HG02852 (cell line): ENCODE measurements around the gene FAF1.
"Not testable (repeated sequence)": the region's sequence is repeated elsewhere in the genome, so short reads cannot be mapped to it uniquely, and the experiment has no call there.

Source experiments
- ATAC-seq: cut with Tn5 transposase; IDR thresholded peaks from one replicate; pipeline ENCODE4 v1.9.1; 2021; ENCODE audit warnings: mild to moderate bottlenecking, moderate library complexity; ENCODE audit not compliant: unreplicated experiment

FAF1 gene

DNA sequence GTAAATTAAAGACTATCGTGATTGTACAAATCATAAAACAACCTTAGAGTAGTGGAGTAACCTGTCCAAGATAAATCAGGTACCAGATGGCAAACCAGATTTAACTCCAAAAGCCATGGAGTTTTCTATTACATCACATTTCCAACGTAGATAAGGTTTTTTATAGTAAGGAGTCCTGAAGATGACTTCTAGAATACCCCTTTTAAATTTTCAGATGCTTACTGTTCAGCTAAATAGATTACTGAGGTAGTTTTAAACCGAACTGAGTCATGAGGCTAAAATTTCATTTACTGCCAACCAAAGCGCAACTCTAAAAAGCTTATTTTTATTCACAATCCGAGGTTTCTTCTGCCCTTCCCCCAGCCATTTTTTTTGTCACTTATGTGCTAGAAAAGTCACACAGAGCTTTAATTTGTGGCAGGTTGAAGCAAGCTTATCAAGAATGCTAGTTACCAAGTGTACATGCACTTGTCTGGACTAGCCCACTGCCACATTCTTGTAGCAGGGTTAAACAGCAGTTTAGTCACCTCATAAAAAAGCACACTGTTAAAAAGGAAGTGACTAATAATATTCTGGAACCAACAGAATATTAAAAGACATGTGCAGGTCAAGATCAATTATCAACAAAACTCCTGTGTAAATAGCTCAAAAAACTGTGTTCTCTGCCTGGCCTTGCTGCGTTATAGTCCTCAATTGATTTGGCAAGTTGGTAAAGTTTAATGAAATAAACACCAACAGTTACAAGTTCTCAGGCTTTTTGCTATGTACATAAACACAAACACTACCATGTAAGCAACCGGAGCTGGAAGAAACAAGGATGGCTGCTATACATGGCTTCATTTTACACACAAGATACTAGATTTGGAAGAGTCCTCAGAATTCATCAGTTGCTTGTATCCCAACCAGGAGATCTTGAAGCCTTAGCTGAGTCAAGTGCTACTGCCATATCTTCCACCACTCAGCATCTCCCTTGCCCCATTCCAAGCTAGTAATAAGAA lies 356.5 kb downstream of the FAF1 start:
- ATAC-seq: no peak

DNA sequence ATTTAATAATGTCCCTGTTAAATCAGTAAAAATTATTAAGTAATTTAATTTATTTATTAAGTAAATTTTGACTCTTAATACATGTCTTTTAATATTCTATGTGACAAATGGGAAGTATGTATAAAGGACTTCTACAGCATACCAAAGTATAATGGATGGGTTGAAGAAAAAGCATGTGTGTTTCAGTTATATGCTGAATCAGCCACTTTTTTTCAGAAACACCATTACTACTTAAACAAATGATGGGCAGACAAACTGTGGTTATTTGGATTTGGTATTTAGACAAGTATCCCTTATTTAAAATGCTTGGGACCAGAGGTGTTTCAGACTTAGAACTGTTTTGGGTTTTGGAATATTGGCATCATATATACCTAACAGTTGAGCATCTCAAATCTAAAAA lies 360.5 kb downstream of the FAF1 start:
- ATAC-seq: no peak

DNA sequence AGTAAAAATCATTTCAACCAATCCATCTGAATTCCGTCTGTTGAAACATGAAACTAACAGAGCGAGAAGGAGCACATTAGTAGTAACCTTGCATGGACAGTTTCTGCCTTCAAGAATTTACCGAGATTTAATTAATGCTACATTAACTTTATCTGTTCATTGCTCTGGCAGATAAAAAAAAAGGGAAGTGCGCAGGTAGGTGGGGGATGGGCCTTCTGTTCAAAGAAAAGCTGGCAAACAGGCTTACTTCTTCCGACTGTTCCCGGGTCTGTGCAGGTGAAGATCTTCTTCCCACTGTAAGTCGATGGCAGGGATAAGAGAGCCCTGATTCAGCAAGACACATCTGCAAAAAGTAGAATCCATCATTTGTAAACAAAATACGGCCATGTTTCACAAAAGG lies 364.2 kb downstream of the FAF1 start:
- ATAC-seq: no peak

DNA sequence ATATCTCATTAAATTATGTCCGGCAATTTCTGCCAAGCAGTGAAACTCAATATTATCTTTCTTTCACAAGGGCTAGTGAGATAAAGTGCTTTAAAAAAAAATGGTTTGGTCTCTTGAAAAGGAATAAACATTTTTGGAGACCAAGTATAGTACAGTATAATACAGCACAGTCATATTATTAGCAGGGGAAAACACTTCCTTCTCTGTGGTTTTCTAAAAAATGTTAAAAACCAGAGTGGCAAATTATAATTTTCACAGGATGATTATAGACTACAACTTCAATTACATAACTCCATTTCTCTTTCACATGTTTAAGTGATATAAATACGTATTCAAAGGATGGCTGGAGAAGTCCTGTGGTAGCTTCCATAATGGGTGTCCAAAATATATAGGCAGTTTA lies 366.6 kb downstream of the FAF1 start:
- ATAC-seq: no peak

DNA sequence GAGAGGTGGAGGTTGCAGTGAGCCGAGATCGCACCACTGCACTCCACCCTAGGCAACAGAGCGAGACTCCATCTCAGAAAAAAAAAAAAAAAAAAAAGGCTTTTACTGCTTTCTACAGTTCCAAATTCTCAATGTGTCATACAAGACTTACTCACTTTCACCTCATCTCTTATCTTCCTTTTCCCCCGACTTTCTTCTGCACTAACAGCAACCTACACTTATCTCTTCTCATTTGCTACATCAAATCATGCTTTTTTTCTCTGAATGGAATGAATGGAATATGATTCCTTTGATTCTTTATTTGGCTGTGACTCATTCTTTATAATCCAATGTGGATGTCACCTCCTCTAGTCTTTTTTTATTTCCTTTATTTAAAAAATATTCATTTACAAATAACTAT lies 368.5 kb downstream of the FAF1 start:
- no peak for ATAC-seq

DNA sequence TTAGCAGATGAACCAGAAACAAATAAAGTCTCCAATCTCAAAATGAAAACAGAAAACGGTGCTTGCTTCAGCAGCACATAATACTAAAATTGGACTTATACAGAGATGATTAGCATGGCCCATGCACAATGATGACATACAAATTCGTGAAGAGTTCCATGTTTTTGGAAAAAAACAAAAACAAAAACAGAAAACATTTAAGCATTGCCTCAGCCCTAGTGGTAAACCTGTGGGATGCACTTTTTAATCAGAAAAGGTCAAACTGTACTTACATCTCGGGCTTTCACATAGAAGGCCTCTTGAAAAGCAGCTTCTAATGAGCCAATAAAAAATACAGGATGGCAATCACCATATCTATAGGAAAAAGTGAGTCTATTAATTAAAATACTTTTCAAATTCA lies 377.7 kb downstream of the FAF1 start:
- ATAC-seq: no peak

DNA sequence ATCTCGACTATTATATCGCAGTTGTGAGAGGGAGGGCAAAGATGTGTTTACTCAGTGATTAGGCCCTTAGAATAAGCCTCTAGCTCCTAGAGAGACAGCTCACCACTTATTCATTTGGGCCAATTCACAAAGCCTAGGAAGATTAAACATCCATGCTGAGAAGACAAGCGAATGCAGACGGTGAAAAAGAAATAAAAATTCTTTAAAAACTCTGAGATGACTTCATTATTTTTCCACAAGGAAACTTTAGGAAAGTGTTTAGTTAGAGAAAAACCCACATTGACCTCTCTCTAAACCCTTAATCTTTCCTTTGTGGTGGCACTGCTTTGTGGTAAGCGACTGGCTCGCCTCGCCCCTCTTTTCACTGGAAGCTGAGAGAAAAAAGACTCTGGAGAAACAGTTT lies 390.0 kb downstream of the FAF1 start:
- ATAC-seq: no peak

DNA sequence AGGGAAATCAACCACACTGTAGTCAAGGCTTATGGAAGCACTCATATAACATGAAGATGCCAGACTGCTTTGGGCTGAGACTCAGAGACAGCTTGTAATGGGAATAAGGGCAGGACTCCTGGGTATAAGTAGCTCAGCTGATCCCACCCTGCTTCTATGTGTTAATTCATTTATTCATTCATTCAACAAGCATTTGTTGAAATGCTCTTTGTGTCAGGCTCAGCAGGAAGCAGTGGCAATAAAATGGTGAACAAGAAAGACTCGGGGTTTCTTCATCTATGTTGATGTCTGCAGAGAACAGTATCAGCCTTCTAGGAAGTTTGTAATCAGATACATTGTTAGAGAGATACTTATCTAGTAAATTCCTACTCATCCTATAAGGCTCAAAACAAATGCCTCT lies 391.3 kb downstream of the FAF1 start:
- no peak for ATAC-seq

DNA sequence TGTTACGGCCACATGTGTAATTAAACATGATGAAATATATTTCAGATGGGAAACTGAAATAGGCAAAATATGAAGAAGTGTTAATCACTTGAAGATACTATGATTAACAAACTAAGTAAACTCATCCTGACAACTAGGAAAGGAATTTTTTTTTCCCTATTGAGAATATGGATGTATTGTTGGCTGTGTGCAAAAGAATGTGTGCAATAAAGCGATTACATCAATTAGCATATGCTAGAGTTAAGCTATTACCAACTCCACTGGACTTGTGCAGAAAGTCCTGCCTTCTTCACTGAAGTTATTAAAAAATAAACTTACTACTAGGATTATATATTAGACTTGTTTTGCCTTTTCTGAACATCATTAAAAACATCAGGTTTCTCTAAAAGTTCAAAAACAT lies 393.7 kb downstream of the FAF1 start:
- ATAC-seq: no peak

DNA sequence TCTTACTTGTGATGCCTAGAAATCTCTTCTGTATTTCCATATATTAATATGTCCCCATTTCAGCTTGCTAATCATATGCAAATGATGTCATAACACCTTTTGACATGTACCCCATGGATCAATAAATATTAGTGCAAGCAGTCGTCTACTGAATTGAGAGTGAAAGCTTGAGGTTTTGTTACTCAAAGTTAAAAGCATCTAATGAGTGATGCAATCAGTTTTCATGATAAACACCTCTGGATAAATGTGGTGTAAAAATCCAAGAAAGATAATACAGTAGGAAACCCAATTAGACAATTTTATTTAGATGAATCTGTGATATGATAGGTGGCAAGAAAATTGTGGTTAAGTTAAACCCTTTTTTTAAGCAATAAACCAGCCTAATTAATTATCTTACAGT lies 395.6 kb downstream of the FAF1 start:
- no peak for ATAC-seq

DNA sequence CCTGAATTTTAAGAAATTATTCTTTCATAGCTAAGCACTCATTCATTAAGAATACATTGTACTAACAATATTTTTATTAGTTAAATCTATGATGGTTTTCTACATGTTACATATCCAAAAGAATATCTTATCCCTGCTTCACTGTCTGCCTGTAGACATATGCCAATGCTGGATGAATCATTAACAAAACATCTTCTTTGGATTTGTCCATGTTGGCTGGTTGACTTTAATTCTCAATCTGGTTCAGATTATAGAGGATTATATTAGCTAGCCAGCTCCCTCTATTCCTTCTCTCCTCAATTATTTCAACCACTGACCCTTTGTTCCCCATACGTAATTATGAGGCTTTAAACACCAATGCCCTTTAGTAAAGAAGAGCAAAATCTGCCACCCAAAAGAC lies 398.0 kb downstream of the FAF1 start:
- no peak for ATAC-seq

DNA sequence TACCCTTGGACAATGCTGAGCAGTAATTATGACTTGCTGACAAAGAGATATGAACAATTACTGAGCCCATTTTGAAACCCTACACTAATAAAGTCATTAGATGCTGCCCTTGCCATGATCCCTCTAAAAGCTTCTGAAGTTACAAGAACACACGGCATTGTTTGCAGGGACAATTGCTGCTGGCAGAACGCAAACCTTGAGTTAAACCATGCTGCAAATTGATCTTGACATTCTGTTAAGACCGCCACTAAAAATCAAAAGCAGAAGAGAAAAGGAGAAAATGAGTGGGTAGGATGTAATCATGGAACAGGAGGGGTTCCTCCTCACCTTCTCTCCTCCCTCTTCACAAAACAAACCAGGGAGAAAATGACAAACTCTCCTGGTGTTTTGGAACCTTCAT lies 400.6 kb downstream of the FAF1 start:
- no peak for ATAC-seq

DNA sequence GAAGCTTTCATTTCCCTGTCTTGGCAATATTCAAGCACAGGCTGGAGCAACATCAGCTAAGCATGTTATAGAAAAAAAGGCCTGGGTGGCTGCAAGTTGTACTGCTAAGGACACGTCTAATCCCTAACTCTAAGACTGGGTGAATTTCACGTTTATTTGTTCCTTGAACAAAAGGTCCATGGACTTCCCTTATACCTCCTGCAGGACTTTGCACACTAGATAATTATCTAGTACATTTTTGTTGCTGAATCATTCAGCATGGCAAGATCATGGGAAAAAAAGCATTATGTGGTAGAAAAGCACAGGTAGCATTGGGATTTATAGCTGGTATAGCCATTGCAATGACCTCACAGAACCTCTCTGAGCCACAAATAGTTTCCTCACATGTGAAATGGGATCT lies 406.1 kb downstream of the FAF1 start:
- no peak for ATAC-seq

DNA sequence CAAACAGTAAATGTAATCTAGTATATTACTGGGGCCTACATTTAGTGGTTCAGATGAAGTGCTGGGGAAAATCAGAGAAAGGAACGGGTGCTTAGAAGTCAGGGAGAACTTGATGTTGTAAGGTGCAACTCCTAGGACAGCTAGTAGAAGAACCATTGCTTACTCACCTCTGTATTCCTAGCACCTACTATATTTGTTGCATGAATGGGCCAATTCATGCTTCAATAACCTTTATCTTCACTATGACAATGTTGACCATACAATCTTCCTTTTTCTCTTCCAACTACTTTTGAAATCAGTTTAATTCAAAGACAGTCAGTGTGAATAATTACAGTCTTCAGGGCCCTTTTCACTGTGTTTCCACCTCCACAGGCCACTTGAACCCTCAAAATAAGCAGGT lies 411.8 kb downstream of the FAF1 start:
- ATAC-seq: no peak

DNA sequence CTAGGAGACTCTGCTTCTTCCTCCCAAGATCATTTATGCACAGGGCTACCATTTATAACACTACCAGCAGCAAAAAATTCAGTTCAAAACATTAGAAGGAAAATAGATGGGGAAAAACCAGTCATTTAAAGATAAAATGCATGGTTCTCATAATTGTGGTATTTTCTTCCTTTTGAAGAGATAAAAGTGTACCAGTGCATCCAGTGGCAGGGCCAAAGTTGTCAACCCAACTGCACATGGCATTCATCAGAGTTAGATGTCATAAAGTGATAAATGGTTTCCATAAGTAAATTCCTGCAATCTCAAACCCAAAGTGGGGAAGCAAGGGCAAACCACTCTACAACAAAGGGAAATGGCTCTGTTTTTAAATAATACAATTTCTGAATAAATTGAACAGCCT lies 417.7 kb downstream of the FAF1 start:
- ATAC-seq: no peak

DNA sequence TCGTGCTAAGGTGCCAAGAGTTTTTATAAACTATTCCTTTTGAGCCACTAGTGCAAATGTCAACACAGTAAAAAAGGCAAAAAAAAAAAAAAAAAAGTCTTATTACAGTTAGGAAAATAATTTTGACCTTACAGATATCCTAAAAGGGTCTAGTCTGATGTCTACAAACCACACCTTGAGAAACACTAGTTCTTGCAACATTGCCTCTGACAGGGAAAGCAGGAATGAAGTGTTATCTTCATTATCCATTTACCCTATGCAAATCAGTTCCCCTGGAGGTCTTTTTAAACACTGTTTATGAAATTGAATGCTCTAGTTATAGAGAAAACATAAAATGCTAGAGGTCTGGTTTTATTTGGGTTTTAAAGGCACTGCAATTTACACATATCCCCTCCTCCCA lies 421.6 kb downstream of the FAF1 start:
- ATAC-seq: no peak

DNA sequence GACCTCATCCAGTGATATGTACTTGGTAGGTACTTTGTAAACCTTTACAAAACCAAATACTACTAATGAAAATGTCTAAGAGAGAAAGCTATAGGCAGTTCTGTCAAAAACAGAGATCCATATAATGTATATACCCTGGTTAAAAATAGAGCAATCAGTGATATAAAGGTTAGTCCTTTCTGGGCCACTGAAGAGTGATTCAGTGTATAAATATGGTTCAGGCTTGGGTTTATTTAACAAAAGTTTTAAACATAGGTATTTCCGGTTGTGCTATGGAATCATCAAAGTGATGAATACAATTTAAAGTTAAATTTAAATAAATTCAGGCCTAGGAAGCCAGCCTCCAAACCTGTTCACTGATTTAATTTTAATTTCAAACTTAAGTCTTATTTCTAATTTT lies 428.5 kb downstream of the FAF1 start:
- no peak for ATAC-seq

DNA sequence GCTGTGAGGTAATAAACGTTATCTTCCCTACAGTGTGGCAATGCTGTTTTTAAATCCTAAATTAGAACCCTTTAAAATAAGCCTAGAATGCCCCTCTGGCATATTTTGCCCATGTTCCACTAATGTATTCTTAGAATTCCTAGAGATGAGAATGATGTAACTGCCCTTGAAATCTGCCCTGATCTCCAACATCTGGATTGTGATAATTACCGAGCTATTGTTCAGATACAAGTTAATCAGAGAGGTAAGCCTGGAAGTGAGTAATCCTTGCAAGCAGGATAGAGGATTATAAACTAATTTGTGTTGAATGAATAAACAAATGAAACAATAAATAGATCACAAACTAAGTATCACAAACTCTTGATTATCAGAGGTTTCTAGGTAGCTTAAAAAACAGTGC lies 429.0 kb downstream of the FAF1 start:
- no peak for ATAC-seq

DNA sequence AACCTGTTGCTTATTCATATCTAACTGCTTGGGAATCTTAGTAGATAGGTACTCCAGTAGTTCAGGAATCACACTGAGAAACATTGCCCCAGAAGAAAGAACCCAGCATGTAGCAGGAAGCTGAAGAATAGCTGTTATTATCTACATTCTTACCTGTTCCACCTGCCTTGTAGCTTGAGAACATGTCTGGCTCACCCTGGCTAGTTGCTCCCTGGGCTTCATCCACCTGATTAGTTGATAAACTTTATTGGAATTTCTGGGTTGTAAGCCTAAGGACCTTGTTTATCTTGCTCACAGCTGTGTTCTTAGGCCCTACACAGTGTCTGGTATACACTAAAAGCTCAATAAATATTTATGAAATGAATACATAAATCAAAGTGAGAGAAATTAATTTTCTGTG lies 430.6 kb downstream of the FAF1 start:
- ATAC-seq: no peak

DNA sequence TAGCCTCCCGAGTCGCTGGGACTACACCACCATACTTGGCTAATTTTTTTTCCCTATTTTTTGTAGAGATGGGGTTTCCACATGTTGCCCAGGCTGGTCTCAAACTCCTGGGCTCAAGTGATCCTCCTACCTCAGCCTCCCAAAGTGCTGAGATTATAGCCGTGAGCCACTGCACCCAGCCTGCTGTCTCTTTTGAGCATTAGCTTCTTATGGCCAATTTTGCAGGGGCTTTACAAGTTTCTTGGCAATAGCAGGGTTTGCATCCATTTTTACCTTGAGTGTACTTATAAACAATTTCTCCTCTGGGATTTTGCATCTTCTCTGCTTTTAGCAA lies 432.1 kb downstream of the FAF1 start:
- ATAC-seq: not testable (repeated sequence)

DNA sequence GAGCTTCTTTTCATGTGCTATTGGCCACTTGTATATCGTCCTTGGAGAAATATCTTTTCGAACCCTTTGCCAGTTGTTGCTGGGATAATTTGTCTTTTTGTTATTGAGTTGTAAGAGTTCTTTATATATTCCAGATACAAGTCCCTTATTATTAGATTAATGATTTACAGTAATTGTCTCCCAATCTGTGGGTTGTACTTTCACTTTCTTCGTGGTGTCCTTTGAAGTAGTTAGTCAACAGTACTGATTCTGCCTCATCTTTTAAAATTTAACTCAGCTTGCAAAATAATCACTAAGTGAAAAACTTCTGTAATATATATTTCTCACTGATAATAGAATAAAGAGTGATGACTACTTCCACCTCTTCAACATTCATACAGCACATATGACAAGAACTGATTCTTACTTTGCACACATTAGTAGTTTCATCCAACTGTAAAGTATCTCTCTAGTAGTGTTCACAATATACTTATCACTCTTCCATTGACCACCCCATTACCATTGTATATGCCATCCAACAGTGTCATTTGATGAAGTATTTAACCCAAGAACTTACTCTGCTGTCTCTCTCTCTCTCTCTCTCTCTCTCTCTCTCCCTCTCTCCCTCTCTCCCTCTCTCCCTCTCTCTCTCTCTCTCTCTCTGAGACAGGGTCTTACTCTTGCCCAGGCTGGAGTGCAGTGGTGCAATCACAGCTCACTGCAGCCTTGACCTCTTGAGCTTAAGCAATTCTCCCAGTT lies 432.6 kb downstream of the FAF1 start:
- no peak for ATAC-seq

DNA sequence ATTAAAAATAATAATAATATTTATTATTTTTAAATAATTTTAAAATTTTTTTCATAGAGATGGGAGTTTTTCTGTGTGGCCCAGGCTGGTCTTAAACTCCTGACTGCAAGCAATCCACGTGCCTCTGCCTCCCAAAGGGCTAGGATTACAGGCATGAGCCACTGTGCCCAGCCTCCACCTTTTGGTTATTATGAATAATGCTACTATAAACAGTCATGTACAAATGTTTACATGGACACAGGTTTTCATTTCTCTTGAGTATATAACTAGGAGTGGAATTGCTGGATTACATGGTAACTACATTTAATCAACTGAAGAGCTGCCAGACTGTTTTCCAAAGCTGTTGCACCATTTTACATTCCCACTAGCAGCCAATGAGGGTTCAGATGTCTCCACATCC lies 433.6 kb downstream of the FAF1 start:
- no peak for ATAC-seq
